IPS-15b (cell line): ENCODE measurements around the gene MALAT1.
"Not testable (repeated sequence)": the region's sequence is repeated elsewhere in the genome, so short reads cannot be mapped to it uniquely, and the experiment has no call there.

Experiments
- H3K27me3 ChIP-seq: one replicate; pipeline ENCODE4 v1.6.1; 2013; ENCODE audit warnings: low read length; ENCODE audit not compliant: control insufficient read depth, insufficient read depth
- H3K36me3 ChIP-seq: one replicate; pipeline ENCODE4 v1.6.1; 2013; ENCODE audit warnings: low read length; ENCODE audit not compliant: control insufficient read depth, insufficient read depth
- H3K4me1 ChIP-seq: one replicate; pipeline ENCODE4 v1.6.1; 2013; ENCODE audit warnings: mild to moderate bottlenecking, low read length; ENCODE audit not compliant: control insufficient read depth, insufficient read depth
- H3K4me3 ChIP-seq: one replicate; pipeline ENCODE4 v1.5.1; 2013; ENCODE audit warnings: low read depth, low read length
- H3K9ac ChIP-seq: one replicate; pipeline ENCODE4 v1.6.1; 2013; ENCODE audit warnings: low read depth, mild to moderate bottlenecking, low read length
- H3K9me3 ChIP-seq: one replicate; pipeline ENCODE4 v1.6.1; 2013; ENCODE audit warnings: mild to moderate bottlenecking, low read length; ENCODE audit not compliant: control insufficient read depth, insufficient read depth

The MALAT1 gene

DNA sequence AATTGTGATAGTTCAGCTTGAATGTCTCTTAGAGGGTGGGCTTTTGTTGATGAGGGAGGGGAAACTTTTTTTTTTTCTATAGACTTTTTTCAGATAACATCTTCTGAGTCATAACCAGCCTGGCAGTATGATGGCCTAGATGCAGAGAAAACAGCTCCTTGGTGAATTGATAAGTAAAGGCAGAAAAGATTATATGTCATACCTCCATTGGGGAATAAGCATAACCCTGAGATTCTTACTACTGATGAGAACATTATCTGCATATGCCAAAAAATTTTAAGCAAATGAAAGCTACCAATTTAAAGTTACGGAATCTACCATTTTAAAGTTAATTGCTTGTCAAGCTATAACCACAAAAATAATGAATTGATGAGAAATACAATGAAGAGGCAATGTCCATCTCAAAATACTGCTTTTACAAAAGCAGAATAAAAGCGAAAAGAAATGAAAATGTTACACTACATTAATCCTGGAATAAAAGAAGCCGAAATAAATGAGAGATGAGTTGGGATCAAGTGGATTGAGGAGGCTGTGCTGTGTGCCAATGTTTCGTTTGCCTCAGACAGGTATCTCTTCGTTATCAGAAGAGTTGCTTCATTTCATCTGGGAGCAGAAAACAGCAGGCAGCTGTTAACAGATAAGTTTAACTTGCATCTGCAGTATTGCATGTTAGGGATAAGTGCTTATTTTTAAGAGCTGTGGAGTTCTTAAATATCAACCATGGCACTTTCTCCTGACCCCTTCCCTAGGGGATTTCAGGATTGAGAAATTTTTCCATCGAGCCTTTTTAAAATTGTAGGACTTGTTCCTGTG, 3.9 kb downstream of the MALAT1 start:
- H3K9ac ChIP-seq: peak overlapping the region; percentile 98
- no peaks in the 10 kb centered on the region for H3K27me3 ChIP-seq
- no peaks in the 10 kb centered on the region for H3K9me3 ChIP-seq
- peaks cover 55% of the 10 kb centered on the region for H3K36me3 ChIP-seq
- H3K4me1 ChIP-seq: peaks cover 7% of the 10 kb centered on the region
- peak overlapping the region; percentile 91 for H3K4me3 ChIP-seq

DNA sequence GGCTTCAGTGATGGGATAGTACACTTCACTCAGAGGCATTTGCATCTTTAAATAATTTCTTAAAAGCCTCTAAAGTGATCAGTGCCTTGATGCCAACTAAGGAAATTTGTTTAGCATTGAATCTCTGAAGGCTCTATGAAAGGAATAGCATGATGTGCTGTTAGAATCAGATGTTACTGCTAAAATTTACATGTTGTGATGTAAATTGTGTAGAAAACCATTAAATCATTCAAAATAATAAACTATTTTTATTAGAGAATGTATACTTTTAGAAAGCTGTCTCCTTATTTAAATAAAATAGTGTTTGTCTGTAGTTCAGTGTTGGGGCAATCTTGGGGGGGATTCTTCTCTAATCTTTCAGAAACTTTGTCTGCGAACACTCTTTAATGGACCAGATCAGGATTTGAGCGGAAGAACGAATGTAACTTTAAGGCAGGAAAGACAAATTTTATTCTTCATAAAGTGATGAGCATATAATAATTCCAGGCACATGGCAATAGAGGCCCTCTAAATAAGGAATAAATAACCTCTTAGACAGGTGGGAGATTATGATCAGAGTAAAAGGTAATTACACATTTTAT, 4.6 kb downstream of the MALAT1 start:
- H3K4me3 ChIP-seq: peak overlapping the region; percentile 91
- H3K27me3 ChIP-seq: no peaks in the 10 kb centered on the region
- H3K4me1 ChIP-seq: peaks cover 7% of the 10 kb centered on the region
- no peaks in the 10 kb centered on the region for H3K9me3 ChIP-seq
- peak overlapping the region; percentile 98 for H3K9ac ChIP-seq
- peaks cover 55% of the 10 kb centered on the region for H3K36me3 ChIP-seq

DNA sequence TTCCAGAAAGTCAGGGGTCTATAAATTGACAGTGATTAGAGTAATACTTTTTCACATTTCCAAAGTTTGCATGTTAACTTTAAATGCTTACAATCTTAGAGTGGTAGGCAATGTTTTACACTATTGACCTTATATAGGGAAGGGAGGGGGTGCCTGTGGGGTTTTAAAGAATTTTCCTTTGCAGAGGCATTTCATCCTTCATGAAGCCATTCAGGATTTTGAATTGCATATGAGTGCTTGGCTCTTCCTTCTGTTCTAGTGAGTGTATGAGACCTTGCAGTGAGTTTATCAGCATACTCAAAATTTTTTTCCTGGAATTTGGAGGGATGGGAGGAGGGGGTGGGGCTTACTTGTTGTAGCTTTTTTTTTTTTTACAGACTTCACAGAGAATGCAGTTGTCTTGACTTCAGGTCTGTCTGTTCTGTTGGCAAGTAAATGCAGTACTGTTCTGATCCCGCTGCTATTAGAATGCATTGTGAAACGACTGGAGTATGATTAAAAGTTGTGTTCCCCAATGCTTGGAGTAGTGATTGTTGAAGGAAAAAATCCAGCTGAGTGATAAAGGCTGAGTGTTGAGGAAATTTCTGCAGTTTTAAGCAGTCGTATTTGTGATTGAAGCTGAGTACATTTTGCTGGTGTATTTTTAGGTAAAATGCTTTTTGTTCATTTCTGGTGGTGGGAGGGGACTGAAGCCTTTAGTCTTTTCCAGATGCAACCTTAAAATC, 5.3 kb downstream of the MALAT1 start:
- H3K4me3 ChIP-seq: peak overlapping the region; percentile 91

DNA sequence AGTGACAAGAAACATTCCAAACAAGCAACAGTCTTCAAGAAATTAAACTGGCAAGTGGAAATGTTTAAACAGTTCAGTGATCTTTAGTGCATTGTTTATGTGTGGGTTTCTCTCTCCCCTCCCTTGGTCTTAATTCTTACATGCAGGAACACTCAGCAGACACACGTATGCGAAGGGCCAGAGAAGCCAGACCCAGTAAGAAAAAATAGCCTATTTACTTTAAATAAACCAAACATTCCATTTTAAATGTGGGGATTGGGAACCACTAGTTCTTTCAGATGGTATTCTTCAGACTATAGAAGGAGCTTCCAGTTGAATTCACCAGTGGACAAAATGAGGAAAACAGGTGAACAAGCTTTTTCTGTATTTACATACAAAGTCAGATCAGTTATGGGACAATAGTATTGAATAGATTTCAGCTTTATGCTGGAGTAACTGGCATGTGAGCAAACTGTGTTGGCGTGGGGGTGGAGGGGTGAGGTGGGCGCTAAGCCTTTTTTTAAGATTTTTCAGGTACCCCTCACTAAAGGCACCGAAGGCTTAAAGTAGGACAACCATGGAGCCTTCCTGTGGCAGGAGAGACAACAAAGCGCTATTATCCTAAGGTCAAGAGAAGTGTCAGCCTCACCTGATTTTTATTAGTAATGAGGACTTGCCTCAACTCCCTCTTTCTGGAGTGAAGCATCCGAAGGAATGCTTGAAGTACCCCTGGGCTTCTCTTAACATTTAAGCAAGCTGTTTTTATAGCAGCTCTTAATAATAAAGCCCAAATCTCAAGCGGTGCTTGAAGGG, 6.0 kb downstream of the MALAT1 start:
- Histone ChIP-seq H3K36me3 (peaks cover 55% of the 10 kb centered on the region), H3K27me3 (no peaks in the 10 kb centered on the region), H3K9me3 (no peaks in the 10 kb centered on the region), H3K4me1 (peaks cover 7% of the 10 kb centered on the region), H3K4me3 (peak overlapping the region; percentile 91), H3K9ac (peak overlapping the region; percentile 98)

More for the DNA sequence above, 5.3 kb downstream of the MALAT1 start:
- Histone ChIP-seq H3K27me3 (no peaks in the 10 kb centered on the region), H3K9me3 (no peaks in the 10 kb centered on the region), H3K4me1 (peaks cover 7% of the 10 kb centered on the region), H3K9ac (peak overlapping the region; percentile 98), H3K36me3 (peaks cover 55% of the 10 kb centered on the region)

DNA sequence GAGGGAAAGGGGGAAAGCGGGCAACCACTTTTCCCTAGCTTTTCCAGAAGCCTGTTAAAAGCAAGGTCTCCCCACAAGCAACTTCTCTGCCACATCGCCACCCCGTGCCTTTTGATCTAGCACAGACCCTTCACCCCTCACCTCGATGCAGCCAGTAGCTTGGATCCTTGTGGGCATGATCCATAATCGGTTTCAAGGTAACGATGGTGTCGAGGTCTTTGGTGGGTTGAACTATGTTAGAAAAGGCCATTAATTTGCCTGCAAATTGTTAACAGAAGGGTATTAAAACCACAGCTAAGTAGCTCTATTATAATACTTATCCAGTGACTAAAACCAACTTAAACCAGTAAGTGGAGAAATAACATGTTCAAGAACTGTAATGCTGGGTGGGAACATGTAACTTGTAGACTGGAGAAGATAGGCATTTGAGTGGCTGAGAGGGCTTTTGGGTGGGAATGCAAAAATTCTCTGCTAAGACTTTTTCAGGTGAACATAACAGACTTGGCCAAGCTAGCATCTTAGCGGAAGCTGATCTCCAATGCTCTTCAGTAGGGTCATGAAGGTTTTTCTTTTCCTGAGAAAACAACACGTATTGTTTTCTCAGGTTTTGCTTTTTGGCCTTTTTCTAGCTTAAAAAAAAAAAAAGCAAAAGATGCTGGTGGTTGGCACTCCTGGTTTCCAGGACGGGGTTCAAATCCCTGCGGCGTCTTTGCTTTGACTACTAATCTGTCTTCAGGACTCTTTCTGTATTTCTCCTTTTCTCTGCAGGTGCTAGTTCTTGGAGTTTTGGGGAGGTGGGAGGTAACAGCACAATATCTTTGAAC, 6.8 kb downstream of the MALAT1 start:
- H3K9ac ChIP-seq: peak overlapping the region; percentile 67
- peaks cover 50% of the 10 kb centered on the region for H3K36me3 ChIP-seq
- peak overlapping the region; percentile 91 for H3K4me3 ChIP-seq
- H3K9me3 ChIP-seq: no peaks in the 10 kb centered on the region
- H3K27me3 ChIP-seq: no peaks in the 10 kb centered on the region
- H3K4me1 ChIP-seq: peaks cover 7% of the 10 kb centered on the region

DNA sequence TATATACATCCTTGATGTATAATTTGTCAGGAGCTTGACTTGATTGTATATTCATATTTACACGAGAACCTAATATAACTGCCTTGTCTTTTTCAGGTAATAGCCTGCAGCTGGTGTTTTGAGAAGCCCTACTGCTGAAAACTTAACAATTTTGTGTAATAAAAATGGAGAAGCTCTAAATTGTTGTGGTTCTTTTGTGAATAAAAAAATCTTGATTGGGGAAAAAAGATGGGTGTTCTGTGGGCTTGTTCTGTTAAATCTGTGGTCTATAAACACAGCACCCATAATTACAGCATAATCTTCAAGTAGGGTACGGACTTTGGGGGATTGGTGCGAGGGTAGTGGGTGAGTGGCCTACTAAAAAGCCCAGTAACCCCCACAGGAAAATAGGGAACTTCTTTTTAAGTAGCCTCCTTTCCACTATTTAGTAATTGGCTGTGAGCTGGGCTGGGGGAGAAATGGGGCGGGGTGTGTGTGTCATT, 7.5 kb downstream of the MALAT1 start:
- H3K36me3 ChIP-seq: peaks cover 44% of the 10 kb centered on the region
- H3K4me3 ChIP-seq: peak overlapping the region; percentile 91
- peaks cover 7% of the 10 kb centered on the region for H3K4me1 ChIP-seq
- no peaks in the 10 kb centered on the region for H3K9me3 ChIP-seq
- H3K9ac ChIP-seq: no peak overlapping the region
- no peaks in the 10 kb centered on the region for H3K27me3 ChIP-seq

DNA sequence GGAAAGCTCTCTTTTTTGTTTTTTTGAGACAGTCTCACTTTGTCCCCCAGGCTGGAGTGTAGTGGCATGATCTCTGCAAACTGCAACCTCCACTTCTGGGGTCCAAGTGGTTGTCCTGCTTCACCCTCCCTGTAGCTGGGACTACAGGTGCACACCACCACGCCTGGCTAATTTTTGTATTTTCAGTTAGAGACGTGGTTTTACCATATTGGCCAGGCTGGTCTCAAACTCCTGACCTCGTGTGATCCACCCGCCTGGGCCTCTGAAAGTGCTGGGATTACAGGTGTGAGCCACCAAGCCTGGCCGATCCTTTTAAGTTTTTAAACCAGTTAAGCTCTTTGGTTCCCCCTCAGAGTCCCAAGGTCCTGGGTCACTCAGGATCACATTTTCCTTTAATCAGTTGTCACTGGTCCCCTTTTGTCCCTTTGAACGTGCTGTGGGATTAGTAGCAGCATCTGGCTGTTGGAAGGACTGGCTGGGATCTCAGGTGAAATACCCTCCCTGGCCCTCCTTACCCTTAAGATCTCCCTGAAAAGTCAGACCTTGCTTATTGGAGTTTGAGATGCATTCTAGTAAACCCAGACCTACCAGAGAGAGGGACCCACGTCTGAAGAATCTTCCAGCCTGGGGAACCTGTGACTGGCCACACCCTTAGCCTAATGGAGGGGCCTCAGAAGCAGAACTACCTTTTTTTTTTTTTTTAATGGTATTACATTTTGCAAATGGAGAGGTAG, 8.1 kb downstream of the MALAT1 start:
- H3K27me3 ChIP-seq: no peaks in the 10 kb centered on the region
- peaks cover 37% of the 10 kb centered on the region for H3K36me3 ChIP-seq
- H3K9ac ChIP-seq: no peak overlapping the region
- H3K4me3 ChIP-seq: no peak overlapping the region
- peaks cover 7% of the 10 kb centered on the region for H3K4me1 ChIP-seq
- H3K9me3 ChIP-seq: no peaks in the 10 kb centered on the region

DNA sequence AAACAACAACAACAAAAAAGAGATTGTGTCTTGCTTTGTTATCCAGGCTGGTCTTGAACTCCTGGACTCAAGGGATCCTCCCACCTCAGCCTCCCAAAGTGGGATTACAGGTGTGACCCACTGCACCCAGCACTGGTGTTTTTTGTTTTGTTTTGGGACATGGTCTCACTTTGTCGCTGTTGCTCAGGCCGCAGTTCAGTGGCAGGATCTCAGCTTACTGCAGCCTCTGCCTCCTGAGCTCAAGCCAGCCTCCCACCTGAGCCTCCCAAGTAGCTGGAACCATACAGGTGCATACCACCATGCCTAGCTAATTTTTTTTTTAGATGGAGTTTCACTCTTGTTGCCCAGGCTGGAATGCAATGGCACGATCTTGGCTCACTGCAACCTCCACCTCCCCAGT, 13.5 kb downstream of the MALAT1 start:
- not testable (repeated sequence) for H3K36me3 ChIP-seq, H3K27me3 ChIP-seq, H3K4me3 ChIP-seq, H3K9me3 ChIP-seq, H3K9ac ChIP-seq, H3K4me1 ChIP-seq

DNA sequence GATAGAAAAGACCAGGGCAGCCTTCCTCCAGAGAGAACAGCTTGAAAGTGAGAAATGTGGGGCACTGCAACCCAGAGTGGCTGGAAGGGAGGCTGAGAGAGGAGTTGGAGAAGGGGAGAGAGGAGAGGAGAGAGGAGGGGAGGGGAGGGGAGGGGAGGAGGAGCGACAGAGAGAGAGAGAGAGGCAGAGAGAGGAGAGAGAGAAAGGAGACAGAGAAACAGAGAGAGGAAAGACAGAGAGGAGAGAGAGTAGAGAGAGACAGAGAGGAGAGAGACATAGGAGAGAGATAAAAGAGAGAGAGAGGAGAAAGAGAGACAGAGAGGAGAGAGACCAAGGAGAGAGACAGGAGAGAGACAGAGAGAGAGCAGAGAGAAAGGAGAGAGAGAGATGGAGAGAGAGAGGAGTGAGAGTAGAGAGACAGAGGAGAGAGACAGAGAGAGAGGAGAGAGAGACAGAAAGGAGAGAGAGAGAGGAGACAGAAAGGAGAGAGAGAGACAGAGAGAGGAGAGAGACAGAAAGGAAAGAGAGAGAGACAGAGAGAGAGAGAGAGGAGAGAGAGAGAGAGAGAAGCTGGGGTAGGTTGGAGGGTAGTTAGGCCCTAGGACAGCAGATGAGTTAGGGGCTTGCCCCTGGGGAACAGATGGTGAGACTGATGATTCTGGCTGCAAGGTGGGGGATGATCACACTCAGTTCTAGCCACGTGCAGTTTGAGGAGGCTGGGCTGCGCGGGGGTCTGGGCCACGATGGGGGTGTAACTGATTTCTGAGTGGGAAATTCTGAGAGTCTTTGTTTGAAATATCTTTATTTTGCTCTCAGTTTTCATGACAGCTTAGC, 17.5 kb downstream of the MALAT1 start:
- no peaks in the 10 kb centered on the region for H3K9me3 ChIP-seq
- H3K9ac ChIP-seq: no peak overlapping the region
- H3K36me3 ChIP-seq: no peaks in the 10 kb centered on the region

More for the DNA sequence above, 17.5 kb downstream of the MALAT1 start:
- no peak overlapping the region for H3K4me3 ChIP-seq
- no peaks in the 10 kb centered on the region for H3K27me3 ChIP-seq
- no peaks in the 10 kb centered on the region for H3K4me1 ChIP-seq
